ENCODE measurements around the gene SLC8A1. TPM values are rescaled to one million over a fixed set of nuclear protein-coding genes. Genes with fewer than 3 reads are reported as not detected.

Gene SLC8A1
- total RNA-seq, 1 donor from 2014 or later, result 116 TPM

- DNase-seq (ENCODE audit: low spot score), result no peak
Measured at GRCh38 chr2:40353231-40353630, 98.7 kb downstream of the SLC8A1 start.

- no peak for DNase-seq (ENCODE audit: low spot score)
Measured at GRCh38 chr2:40352703-40353099, 99.2 kb downstream of the SLC8A1 start.

- no peak for DNase-seq (ENCODE audit: low spot score)
Measured at GRCh38 chr2:40352041-40352702, 99.7 kb downstream of the SLC8A1 start.

GRCh38 chr2:40348665-40349064, 103.2 kb downstream of the SLC8A1 start:
- DNase-seq (ENCODE audit: low spot score), result no peak

DNA sequence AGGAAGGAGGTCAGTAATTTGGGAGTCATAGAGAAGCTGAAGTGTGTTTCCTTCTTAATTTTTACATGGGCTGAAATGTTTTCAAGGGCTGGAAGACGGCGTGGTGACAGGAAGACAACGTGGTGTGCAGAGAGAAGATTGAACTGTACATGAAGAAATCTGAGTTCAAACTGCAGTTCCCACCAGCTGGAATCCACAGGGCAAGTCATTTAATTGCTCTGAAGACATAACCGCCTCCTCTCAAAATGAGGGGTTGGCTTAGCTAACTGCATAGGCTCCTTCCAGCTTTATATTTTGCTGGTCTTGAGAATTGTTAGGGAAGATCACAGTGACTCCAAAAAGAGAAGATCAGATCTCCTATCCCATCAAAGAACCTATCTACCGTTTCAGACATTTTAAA, 103.9 kb downstream of the SLC8A1 start:
- no peak for DNase-seq (ENCODE audit: low spot score)

DNA sequence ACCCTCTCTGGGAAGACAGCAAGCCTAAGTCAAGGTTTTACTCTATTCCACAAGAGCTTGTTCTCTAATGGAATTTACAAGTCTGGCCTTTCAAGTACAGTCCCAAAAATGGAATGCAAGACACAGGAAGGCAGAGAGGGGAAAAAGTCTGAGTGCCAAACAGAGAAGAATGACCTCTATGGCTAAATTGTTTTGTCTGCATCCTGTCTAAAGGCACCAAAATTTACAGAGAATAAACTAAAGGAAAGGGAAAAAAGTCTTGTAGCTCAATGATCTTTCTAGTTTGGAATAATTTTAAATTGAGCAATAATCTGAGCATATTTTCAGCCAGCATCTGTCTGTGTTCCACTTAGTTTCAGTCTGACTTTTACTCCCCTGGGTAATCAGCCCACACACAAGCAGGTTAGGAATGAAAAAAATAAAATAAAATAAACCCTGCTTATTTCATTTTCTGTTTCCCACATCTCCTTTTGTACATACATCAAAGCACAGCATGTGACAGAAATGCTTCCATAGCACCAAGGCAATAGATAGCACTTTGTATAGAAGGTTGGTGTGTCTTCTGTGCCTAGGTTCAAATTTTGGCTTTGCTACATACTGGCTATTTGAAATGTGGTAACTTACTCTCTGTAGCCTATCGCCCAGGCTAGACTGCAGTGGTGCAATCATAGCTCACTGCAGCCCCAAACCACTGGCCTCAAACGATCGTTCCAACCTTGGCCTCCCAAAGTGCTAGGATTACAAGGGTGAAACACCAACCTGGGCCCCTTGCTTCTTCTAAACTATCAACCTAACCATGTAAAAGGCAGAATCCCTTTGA, 105.1 kb downstream of the SLC8A1 start:
- DNase-seq (ENCODE audit: low spot score), result no peak

GRCh38 chr2:40344364-40344763, 107.5 kb downstream of the SLC8A1 start:
- DNase-seq (ENCODE audit: low spot score), result no peak

DNA sequence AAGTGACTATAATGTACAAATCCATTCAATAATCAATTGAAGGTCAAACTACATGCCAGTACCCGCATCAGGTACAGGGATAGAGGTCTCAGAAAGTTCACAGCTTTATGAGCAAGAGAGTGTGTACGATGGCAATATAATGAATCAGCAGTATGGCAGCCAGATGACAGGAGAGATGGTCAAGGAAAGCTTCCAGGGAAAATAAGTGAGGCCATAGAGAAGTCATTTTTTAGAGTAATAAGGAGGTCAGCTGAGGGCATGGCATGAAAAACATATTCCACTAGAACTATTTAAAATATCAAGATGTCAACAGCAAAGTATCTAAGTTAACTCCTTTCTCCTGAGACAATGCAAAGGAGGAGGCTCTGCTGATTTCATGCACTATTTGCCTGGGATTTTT, 108.0 kb downstream of the SLC8A1 start:
- no peak for DNase-seq (ENCODE audit: low spot score)

GRCh38 chr2:40341198-40341597, 110.7 kb downstream of the SLC8A1 start:
- DNase-seq (ENCODE audit: low spot score), result no peak

- DNase-seq (ENCODE audit: low spot score), result no peak
Measured at GRCh38 chr2:40339026-40339425, 112.9 kb downstream of the SLC8A1 start.

DNA sequence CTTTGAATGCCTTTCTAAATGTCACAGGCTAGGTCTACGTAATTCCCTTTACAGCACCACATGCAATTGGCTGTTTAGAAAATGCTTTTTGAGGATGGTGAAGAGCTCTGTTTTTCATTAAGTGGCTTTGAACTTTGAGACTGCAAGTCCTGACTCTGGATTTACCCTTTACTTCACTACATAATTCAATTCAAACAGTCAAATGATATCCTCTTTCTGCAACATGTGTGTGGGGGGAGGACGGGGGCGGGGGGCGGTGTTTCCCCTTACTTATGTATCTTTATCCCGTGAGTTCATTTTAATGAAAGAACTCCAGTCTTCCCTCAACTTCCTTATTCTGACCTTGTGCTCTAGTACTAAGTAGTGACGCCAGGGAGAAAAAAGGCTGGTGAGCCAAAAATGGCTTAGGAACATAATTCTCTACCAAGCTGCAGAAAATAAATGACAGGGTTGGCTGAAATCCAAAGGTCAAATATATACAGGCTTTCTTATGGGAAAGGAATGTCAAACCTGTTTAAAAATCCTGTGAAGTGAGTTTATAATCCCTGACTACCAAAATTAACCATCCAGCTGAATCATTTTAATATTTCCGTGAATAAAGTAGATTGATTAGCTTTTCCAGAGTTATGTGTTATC, 119.6 kb downstream of the SLC8A1 start:
- DNase-seq (ENCODE audit: low spot score), result no peak

DNA sequence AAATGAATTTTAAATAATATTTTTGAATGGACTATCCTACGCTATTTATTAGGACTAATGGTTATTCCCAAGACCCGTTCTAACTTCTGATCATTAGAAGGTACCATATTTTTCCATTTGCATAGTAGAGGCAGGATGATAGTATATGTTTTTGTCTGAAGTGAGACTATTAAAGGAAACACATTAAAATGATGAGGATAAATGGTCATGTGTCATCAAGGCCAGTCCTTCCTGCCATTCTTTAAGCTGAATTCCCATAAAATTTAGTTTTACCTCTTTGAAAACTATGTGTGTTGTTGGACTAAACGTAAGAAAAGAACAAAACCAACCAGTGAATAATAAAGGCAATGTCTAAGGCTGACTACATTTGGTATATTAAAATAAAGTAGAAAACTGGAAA, 121.8 kb downstream of the SLC8A1 start:
- no peak for DNase-seq (ENCODE audit: low spot score)

- DNase-seq (ENCODE audit: low spot score), result no peak
Measured at GRCh38 chr2:40329739-40330030, 122.2 kb downstream of the SLC8A1 start.

- DNase-seq (ENCODE audit: low spot score), result no peak
Measured at GRCh38 chr2:40325116-40325515, 126.8 kb downstream of the SLC8A1 start.

GRCh38 chr2:40324656-40325055, 127.2 kb downstream of the SLC8A1 start:
- DNase-seq (ENCODE audit: low spot score), result no peak

- no peak for DNase-seq (ENCODE audit: low spot score)
Measured at GRCh38 chr2:40321822-40322221, 130.1 kb downstream of the SLC8A1 start.

- DNase-seq (ENCODE audit: low spot score), result no peak
Measured at GRCh38 chr2:40321016-40321623, 130.8 kb downstream of the SLC8A1 start.

DNA sequence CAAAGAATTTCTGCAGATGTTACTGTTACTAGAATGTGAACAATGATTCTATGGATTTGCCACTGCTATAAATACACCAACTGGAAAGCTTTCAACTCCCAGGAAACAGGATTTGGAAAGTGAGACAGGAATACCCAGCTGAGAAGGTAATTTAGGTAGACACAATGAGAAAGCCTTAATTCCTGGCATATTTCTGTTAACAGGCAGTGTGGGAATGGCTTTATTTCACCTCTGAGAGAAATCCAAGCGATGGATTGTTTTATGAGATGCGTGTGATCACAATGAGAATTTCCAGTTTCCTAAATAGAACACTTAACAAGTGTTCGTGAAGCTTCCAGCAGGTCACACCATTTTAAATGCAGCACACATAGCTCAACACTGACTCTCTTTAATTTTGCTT, 133.0 kb downstream of the SLC8A1 start:
- no peak for DNase-seq (ENCODE audit: low spot score)

- DNase-seq (ENCODE audit: low spot score), result no peak
Measured at GRCh38 chr2:40317761-40318160, 134.1 kb downstream of the SLC8A1 start.

GRCh38 chr2:40317046-40317445, 134.8 kb downstream of the SLC8A1 start:
- no peak for DNase-seq (ENCODE audit: low spot score)

DNA sequence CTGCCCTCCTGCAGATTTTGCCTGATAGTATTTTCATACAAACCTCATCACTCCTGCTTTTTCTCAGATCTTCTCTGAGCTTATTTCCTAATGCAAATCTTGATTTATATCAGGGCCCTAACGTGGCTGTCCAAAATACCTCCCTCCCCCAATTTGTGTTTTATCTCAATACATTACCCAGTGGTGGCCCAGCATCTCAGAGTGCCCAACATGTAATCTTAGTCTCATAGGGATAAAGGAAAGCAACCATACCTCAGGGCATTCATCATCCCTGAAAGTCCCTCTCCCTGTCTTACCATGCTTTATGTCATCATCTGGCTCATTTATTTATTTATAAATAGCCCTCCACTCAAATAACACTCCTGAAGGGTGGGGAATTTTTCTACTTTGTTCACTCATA, 135.3 kb downstream of the SLC8A1 start:
- no peak for DNase-seq (ENCODE audit: low spot score)

GRCh38 chr2:40315683-40316082, 136.2 kb downstream of the SLC8A1 start:
- DNase-seq (ENCODE audit: low spot score), result no peak

DNA sequence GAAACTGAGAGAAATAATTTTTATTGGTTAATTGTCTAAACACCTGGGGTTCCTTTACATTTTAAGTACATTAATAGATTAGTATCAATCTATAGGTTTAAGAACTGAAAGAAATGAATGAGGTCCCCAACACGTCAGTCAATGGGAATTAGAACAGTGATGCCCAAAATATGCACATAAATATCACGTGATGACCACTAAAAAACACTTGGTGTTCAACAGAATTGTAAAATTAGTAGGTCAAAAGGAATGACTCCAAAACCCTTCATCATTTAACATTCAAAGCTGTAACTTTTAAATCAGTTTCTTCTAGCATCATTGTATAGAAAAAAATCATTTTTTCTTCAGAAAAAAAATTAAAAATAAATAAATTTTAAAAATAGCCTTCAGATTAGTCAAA, 140.9 kb downstream of the SLC8A1 start:
- DNase-seq (ENCODE audit: low spot score), result no peak

All from ureter (tissue), 1 donor.